ENCODE data around the gene FLOT1. TPM values are rescaled to one million over a fixed set of nuclear protein-coding genes. Genes with fewer than 3 reads are reported as not detected.
"Not testable (repeated sequence)": the region's sequence is repeated elsewhere in the genome, so short reads cannot be mapped to it uniquely, and the experiment has no call there.

Gene FLOT1
- total RNA-seq, 1 donor from 2014 or later: 32.6 TPM

GRCh38 chr6:30767158-30767943 lies 24.9 kb upstream of the FLOT1 start:
- DNase-seq: no peak

GRCh38 chr6:30766461-30767157 lies 24.1 kb upstream of the FLOT1 start:
- DNase-seq: no peak

- DNase-seq: not testable (repeated sequence)
These were observed 23.0 kb upstream of the FLOT1 start for GRCh38 chr6:30765495-30765894.

- DNase-seq: not testable (repeated sequence)
These were observed 22.1 kb upstream of the FLOT1 start for GRCh38 chr6:30764490-30765043.

GRCh38 chr6:30763618-30764489 lies 21.4 kb upstream of the FLOT1 start:
- no peak for DNase-seq

GRCh38 chr6:30763155-30763617 lies 20.7 kb upstream of the FLOT1 start:
- DNase-seq: no peak

- DNase-seq: no peak
These were observed 19.4 kb upstream of the FLOT1 start for GRCh38 chr6:30761791-30762429.

GRCh38 chr6:30760549-30760948 lies 18.1 kb upstream of the FLOT1 start:
- no peak for DNase-seq

GRCh38 chr6:30759575-30760239 lies 17.2 kb upstream of the FLOT1 start:
- no peak for DNase-seq

GRCh38 chr6:30757261-30757904 lies 14.9 kb upstream of the FLOT1 start:
- DNase-seq: no peak

GRCh38 chr6:30756405-30757003 lies 14.0 kb upstream of the FLOT1 start:
- not testable (repeated sequence) for DNase-seq

GRCh38 chr6:30754631-30755030 lies 12.1 kb upstream of the FLOT1 start:
- no peak for DNase-seq

GRCh38 chr6:30752157-30752927 lies 9.9 kb upstream of the FLOT1 start:
- DNase-seq: peak; percentile 87

GRCh38 chr6:30750379-30750668 lies 7.8 kb upstream of the FLOT1 start:
- no peak for DNase-seq

GRCh38 chr6:30749554-30750378 lies 7.3 kb upstream of the FLOT1 start:
- DNase-seq: no peak

- DNase-seq: no peak
These were observed 6.5 kb upstream of the FLOT1 start for GRCh38 chr6:30748851-30749540.

GRCh38 chr6:30747902-30748769 lies 5.6 kb upstream of the FLOT1 start:
- DNase-seq: no peak
